A549 (cell line): ENCODE results near the gene C6orf52. TPM values are rescaled to one million over a fixed set of nuclear protein-coding genes. Genes with fewer than 3 reads are reported as not detected.

Source experiments
- ATAC-seq, 2 experiments: fragments of 200-7000 bp in 1 of 2; fragments of >200 bp in 1 of 2; cut with Nextera tagmentation in 1 of 2; cut with Tn5 transposase in 1 of 2; 3 replicates each; pipeline versions ENCODE4 v1.8.0 to v1.9.1; 2018 to 2020; ENCODE audit warnings: mild to moderate bottlenecking in 1 of 2, moderate library complexity in 1 of 2
- CTCF ChIA-PET: fragments of 300-600 bp; sonication (Branson Sonifier 250); formaldehyde crosslinking; extraction: SDS; loops from one replicate; lab custom pipeline; 2021; ENCODE audit warnings: antibody characterized with exemption, inconsistent platforms; lab: Yijun Ruan, JAX
- POLR2A ChIA-PET: fragments of 350-600 bp; formaldehyde crosslinking; extraction: SDS; loops from one replicate; lab custom pipeline; 2021; ENCODE audit warnings: antibody characterized with exemption, inconsistent platforms; lab: Yijun Ruan, JAX
- DNase-seq, 2 experiments: peaks; one replicate each; pipeline versions ENCODE4 v3.0.0 to v3.0.0-alpha.2; 2011 to 2016; ENCODE audit warnings: low read depth in 1 of 2, low spot score in 1 of 2
- FAIRE-seq: peaks from 2 replicates; lab custom pipeline; 2011; peaks lifted over from hg19 to GRCh38; lab: Jason Lieb, UNC
- H3K27ac ChIP-seq, 2 experiments: fragments of >200 bp; sonication (Bioruptor Twin); formaldehyde crosslinking; 3 replicates each; pipeline ENCODE4 v1.5.1; 2016 to 2017
- H3K4me1 ChIP-seq: fragments of >200 bp; sonication (Bioruptor Twin); formaldehyde crosslinking; 3 replicates; pipeline ENCODE4 v1.6.1; 2016
- H3K4me2 ChIP-seq: fragments of >200 bp; sonication (Bioruptor Twin); formaldehyde crosslinking; 3 replicates; pipeline ENCODE4 v1.6.1; 2016
- H3K4me3 ChIP-seq: fragments of >200 bp; sonication (Bioruptor Twin); formaldehyde crosslinking; 3 replicates; pipeline ENCODE4 v1.5.1; 2016
- H3K9me3 ChIP-seq: fragments of >200 bp; sonication (Bioruptor Twin); formaldehyde crosslinking; 3 replicates; pipeline ENCODE4 v1.6.1; 2016
- BHLHE40 ChIP-seq: IDR thresholded peaks from 2 replicates; pipeline ENCODE4 v1.6.1; 2012; ENCODE audit warnings: low read depth, low read length, inconsistent platforms
- CEBPB ChIP-seq, 2 experiments: fragments of >200 bp in 1 of 2; sonication (Bioruptor Twin) in 1 of 2; formaldehyde crosslinking in 1 of 2; IDR thresholded peaks; 2 replicates each; pipeline ENCODE4 v1.6.1; 2012 to 2016
- CHD4 ChIP-seq: fragments of 200-600 bp; sonication (generic); IDR thresholded peaks from 2 replicates; pipeline ENCODE4 v1.6.1; 2016; ENCODE audit warnings: antibody characterized with exemption, mild to moderate bottlenecking, borderline replicate concordance
- EHMT2 ChIP-seq: fragments of 200-600 bp; sonication (generic); IDR thresholded peaks from 2 replicates; pipeline ENCODE4 v1.6.1; 2016; ENCODE audit warnings: antibody characterized with exemption, low read depth, mild to moderate bottlenecking, moderate library complexity
- EP300 ChIP-seq, 2 experiments: fragments of >200 bp; sonication (Bioruptor Twin); formaldehyde crosslinking; IDR thresholded peaks; 2 replicates in 1 of 2; 3 replicates in 1 of 2; pipeline ENCODE4 v1.6.1; 2016 to 2017
- ESRRA ChIP-seq: fragments of 150-350 bp; IDR thresholded peaks from 2 replicates; pipeline ENCODE4 v1.6.1; 2014; ENCODE audit warnings: mild to moderate bottlenecking, low read length, borderline replicate concordance
- FOXS1 ChIP-seq: fragments of 250-450 bp; sonication (Bioruptor Pico); IDR thresholded peaks from 2 replicates; pipeline ENCODE4 v1.5.0; 2020; ENCODE audit warnings: mild to moderate bottlenecking, moderate library complexity
- GATA3 ChIP-seq: IDR thresholded peaks from 2 replicates; pipeline ENCODE4 v1.6.1; 2012; ENCODE audit warnings: borderline replicate concordance
- HDAC2 ChIP-seq: fragments of 200-600 bp; sonication (generic); IDR thresholded peaks from 2 replicates; pipeline ENCODE4 v1.6.1; 2016
- HEYL ChIP-seq: fragments of 250-450 bp; sonication (Bioruptor Pico); IDR thresholded peaks from 2 replicates; pipeline ENCODE4 v1.8.0; 2021; ENCODE audit warnings: mild to moderate bottlenecking, moderate library complexity
- KDM5A ChIP-seq: fragments of 200-600 bp; sonication (generic); IDR thresholded peaks from 2 replicates; pipeline ENCODE4 v1.6.1; 2016; ENCODE audit warnings: antibody characterized with exemption, mild to moderate bottlenecking
- MAZ ChIP-seq: fragments of 150-350 bp; IDR thresholded peaks from 2 replicates; pipeline ENCODE4 v1.6.1; 2014; ENCODE audit warnings: antibody characterized with exemption, low read depth, low read length, borderline replicate concordance
- NFE2L2 ChIP-seq: fragments of 150-350 bp; conservative IDR thresholded peaks from 2 replicates; pipeline ENCODE4 v1.6.1; 2014; ENCODE audit warnings: low read length
- NPAS2 ChIP-seq: fragments of 250-450 bp; sonication (Bioruptor Pico); IDR thresholded peaks from 2 replicates; pipeline ENCODE4 v1.8.0; 2022; ENCODE audit warnings: mild to moderate bottlenecking, moderate library complexity, borderline replicate concordance
- PHF8 ChIP-seq: fragments of 200-600 bp; sonication (generic); IDR thresholded peaks from 2 replicates; pipeline ENCODE4 v1.6.1; 2016; ENCODE audit warnings: low read depth, mild to moderate bottlenecking, antibody characterized with exemption, moderate library complexity, borderline replicate concordance
- SREBF2 ChIP-seq: fragments of 450-650 bp; IDR thresholded peaks from 2 replicates; pipeline ENCODE4 v1.6.1; 2014; ENCODE audit warnings: mild to moderate bottlenecking, moderate library complexity
- TP53 ChIP-seq: fragments of 250-450 bp; sonication (Bioruptor Pico); IDR thresholded peaks from 2 replicates; pipeline ENCODE4 v1.5.0; 2021; ENCODE audit warnings: mild to moderate bottlenecking, moderate library complexity
- ZC3H11A ChIP-seq: fragments of 450-650 bp; IDR thresholded peaks from 2 replicates; pipeline ENCODE4 v1.6.1; 2014; ENCODE audit warnings: antibody characterized with exemption, mild to moderate bottlenecking
- ZFP36 ChIP-seq: fragments of 450-650 bp; IDR thresholded peaks from 2 replicates; pipeline ENCODE4 v1.6.1; 2014; ENCODE audit warnings: borderline replicate concordance; ENCODE audit not compliant: partially characterized antibody
- ZNF302 ChIP-seq: fragments of 250-450 bp; sonication (Bioruptor Pico); IDR thresholded peaks from 2 replicates; pipeline ENCODE4 v1.9.0; 2021; ENCODE audit warnings: inconsistent platforms, mild to moderate bottlenecking, moderate library complexity
- WGBS: methylation state at CpG from one replicate; pipeline ENCODE4 v1.1.6; 2017; ENCODE audit errors: missing lambda C conversion rate; 5-methylcytosine and 5-hydroxymethylcytosine counted together
- polyA plus RNA-seq, 4 experiments: library from polyadenylated mRNA; depleted of rRNA in 3 of 4; stranded (reverse); fragments of >200 nt; fragmentation: RNase III in 1 of 4; extraction: RNeasy Plus Mini Kit Qiagen cat#74134 plus additional on column Dnase treatment in 1 of 4; gene quantifications; 2 replicates in 3 of 4; 3 replicates in 1 of 4; pipeline ENCODE4 v1.2.3, GENCODE V29; 2011 to 2017
- TF ChIP-seq, protein P1 (sequence below): fragments of 450-650 bp; IDR thresholded peaks from 2 replicates; pipeline ENCODE4 v1.6.1; 2014; ENCODE audit warnings: antibody characterized with exemption
- TF ChIP-seq, protein P2 (sequence below): fragments of 200-600 bp; sonication (generic); IDR thresholded peaks from 2 replicates; pipeline ENCODE4 v1.6.1; 2016; ENCODE audit warnings: antibody characterized with exemption, mild to moderate bottlenecking, moderate library complexity
- TF ChIP-seq, protein P3 (sequence below): IDR thresholded peaks from 2 replicates; pipeline ENCODE4 v1.6.1; 2012; ENCODE audit warnings: low read depth, borderline replicate concordance
- TF ChIP-seq, protein P4 (sequence below): IDR thresholded peaks from 2 replicates; pipeline ENCODE4 v1.6.1; 2012

Gene C6orf52
- polyA plus RNA-seq, 2 of the 4 experiments (the other 2 are of a cell fraction), result 1.3 to 2.2 TPM

DNA sequence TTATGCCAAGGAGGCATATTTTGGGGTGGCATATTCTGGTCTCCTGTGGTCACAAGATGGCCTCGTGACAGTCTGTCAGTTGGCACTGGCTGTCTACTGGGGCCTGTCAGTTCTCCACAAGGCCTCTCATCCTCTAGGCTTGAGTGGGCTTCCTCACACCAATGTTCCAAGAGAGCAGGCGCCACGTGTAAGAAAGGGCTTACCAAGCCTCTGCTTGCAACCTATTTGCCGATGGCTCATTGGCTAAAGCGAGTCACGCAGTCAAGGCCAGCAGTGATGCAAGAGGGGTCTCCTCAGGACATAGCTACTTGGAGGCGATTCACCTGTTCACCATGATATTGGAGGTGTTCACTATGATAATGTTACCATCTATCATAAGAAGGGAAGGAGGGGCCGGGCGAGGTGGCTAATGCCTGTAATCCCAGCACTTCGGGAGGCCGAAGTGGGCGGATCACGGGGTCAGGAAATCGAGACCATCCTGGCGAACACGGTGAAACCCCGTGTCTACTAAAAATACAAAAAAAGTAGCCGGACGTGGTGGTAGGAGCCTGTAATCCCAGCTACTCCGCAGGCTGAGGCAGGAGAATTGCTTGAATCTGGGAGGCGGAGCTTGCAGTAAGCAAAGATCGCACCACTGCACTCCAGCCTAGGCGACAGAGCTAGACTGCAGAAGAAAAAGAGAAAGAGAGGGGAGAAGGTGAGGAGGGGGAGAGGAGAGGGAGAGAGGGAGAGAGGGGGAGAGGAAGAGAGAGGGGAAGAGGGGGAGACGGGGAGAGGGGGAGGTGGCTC, 35.3 kb downstream of the C6orf52 start:
- TF ChIP-seq NFE2L2 (no peak), TP53 (no peak), MAZ (no peak), NPAS2 (no peak), EP300 (IDR thresholded peaks at IDR 0.05) (no peak)
- TF ChIP-seq, protein P1, sequence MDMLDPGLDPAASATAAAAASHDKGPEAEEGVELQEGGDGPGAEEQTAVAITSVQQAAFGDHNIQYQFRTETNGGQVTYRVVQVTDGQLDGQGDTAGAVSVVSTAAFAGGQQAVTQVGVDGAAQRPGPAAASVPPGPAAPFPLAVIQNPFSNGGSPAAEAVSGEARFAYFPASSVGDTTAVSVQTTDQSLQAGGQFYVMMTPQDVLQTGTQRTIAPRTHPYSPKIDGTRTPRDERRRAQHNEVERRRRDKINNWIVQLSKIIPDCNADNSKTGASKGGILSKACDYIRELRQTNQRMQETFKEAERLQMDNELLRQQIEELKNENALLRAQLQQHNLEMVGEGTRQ, result no peak
- H3K4me1 ChIP-seq, result no peaks in the 10 kb centered on the region
- no peaks in the 10 kb centered on the region for H3K9me3 ChIP-seq
- 79% methylated on average over 18 of the region's 24 CpGs for WGBS
- ChIA-PET CTCF (no interaction called here), POLR2A (no interaction called here)
- H3K27ac ChIP-seq, result no peak overlapping the region
- FAIRE-seq (no peak), DNase-seq (no peak), ATAC-seq (no peak)
- H3K4me2 ChIP-seq, result no peak overlapping the region
- H3K4me3 ChIP-seq, result no peak overlapping the region

DNA sequence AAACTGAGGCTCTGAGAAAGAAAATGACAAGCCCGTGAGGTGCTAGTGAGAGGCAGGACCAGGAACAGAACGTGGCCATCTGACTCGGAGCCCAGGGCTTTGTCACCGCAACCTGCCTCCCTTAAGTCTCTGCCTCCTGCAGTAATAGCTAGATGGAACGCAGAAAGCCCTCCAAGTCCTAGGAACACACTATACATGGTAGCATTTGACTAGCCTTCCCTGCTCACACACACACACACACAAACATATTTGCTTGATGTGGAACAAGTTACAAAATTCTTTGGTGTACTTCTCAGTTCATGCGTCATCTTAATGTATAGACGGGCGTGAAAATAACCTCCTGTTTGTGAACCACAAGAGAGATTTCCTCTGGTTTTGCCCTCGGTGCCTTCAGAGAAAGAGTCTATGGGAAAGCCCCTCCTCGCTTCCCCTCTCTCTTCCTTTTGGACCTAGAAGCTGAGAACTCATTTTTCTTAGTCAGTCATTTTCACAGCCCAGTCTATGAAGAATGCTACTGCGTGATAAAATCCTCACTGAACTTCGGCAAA, 38.8 kb downstream of the C6orf52 start:
- FAIRE-seq, result no peak
- CTCF ChIA-PET, result no interaction called here
- POLR2A ChIA-PET, result no interaction called here
- H3K4me1 ChIP-seq, result no peaks in the 10 kb centered on the region
- WGBS, result 60% methylated on average over 12 of the region's 12 CpGs
- no peak for TF ChIP-seq NPAS2
- H3K27ac ChIP-seq, result no peak overlapping the region
- no peak overlapping the region for H3K4me3 ChIP-seq
- DNase-seq, result no peak
- no peak overlapping the region for H3K4me2 ChIP-seq
- H3K9me3 ChIP-seq, result no peaks in the 10 kb centered on the region
- no peak for ATAC-seq

DNA sequence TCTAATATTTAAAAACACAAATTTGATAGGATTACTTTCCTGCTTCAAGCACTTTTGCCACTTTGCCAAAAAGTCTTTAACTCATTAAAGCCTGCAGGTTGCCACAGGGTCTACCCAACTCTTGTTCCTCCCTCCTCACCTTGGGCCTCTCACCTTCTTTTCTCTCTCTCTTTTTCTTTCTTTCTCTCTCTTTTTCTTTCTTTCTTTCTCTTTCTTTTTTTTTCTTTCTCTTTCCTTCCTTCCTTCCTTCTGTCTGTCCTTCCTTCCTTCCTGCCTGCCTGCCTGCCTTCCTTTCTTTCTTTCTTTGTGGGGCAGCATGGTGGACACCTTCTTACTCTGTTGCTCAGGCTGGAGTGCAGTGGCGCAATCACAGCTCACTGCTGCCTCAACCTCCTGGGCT, 50.2 kb downstream of the C6orf52 start:
- ChIA-PET CTCF (interaction anchor here (1.8 kb wide), 1 partner anchor 21 kb away, joined by 3 read pairs; no protein-coding TSS in a partner anchor), POLR2A (no interaction called here)
- TF ChIP-seq GATA3, result no peak
- no peak for TF ChIP-seq HEYL (CRISPR knock-in tag)
- no peak for TF ChIP-seq BHLHE40
- TF ChIP-seq, protein P2, sequence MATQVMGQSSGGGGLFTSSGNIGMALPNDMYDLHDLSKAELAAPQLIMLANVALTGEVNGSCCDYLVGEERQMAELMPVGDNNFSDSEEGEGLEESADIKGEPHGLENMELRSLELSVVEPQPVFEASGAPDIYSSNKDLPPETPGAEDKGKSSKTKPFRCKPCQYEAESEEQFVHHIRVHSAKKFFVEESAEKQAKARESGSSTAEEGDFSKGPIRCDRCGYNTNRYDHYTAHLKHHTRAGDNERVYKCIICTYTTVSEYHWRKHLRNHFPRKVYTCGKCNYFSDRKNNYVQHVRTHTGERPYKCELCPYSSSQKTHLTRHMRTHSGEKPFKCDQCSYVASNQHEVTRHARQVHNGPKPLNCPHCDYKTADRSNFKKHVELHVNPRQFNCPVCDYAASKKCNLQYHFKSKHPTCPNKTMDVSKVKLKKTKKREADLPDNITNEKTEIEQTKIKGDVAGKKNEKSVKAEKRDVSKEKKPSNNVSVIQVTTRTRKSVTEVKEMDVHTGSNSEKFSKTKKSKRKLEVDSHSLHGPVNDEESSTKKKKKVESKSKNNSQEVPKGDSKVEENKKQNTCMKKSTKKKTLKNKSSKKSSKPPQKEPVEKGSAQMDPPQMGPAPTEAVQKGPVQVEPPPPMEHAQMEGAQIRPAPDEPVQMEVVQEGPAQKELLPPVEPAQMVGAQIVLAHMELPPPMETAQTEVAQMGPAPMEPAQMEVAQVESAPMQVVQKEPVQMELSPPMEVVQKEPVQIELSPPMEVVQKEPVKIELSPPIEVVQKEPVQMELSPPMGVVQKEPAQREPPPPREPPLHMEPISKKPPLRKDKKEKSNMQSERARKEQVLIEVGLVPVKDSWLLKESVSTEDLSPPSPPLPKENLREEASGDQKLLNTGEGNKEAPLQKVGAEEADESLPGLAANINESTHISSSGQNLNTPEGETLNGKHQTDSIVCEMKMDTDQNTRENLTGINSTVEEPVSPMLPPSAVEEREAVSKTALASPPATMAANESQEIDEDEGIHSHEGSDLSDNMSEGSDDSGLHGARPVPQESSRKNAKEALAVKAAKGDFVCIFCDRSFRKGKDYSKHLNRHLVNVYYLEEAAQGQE, result no peak
- no peak for TF ChIP-seq FOXS1
- TF ChIP-seq NPAS2, result no peak
- TF ChIP-seq EHMT2, result no peak
- TF ChIP-seq, protein P3, sequence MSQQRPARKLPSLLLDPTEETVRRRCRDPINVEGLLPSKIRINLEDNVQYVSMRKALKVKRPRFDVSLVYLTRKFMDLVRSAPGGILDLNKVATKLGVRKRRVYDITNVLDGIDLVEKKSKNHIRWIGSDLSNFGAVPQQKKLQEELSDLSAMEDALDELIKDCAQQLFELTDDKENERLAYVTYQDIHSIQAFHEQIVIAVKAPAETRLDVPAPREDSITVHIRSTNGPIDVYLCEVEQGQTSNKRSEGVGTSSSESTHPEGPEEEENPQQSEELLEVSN, result no peak
- TF ChIP-seq PHF8, result no peak
- no peak for TF ChIP-seq CEBPB (IDR thresholded peaks at IDR 0.05)
- no peak for TF ChIP-seq MAZ
- TF ChIP-seq ZC3H11A, result no peak
- no peak for TF ChIP-seq SREBF2
- TF ChIP-seq ZNF302 (CRISPR knock-in tag), result no peak
- no peak for TF ChIP-seq CHD4
- no peak for TF ChIP-seq KDM5A
- no peak for TF ChIP-seq HDAC2
- TF ChIP-seq, protein P4, sequence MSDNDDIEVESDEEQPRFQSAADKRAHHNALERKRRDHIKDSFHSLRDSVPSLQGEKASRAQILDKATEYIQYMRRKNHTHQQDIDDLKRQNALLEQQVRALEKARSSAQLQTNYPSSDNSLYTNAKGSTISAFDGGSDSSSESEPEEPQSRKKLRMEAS, result no peak
- TF ChIP-seq ESRRA, result no peak
- TF ChIP-seq ZFP36, result no peak
- H3K4me2 ChIP-seq, result no peak overlapping the region
- no peak overlapping the region for H3K4me3 ChIP-seq
- WGBS, result 85% methylated on average over 1 of the region's 1 CpG
- H3K9me3 ChIP-seq, result no peaks in the 10 kb centered on the region
- no peak for DNase-seq
- FAIRE-seq, result no peak
- ATAC-seq, result no peak
- no peak overlapping the region for H3K27ac ChIP-seq
- H3K4me1 ChIP-seq, result no peaks in the 10 kb centered on the region
